ENCODE data around the gene SHKBP1.
"Not testable (repeated sequence)": the region's sequence is repeated elsewhere in the genome, so short reads cannot be mapped to it uniquely, and the experiment has no call there.

The SHKBP1 gene

DNA sequence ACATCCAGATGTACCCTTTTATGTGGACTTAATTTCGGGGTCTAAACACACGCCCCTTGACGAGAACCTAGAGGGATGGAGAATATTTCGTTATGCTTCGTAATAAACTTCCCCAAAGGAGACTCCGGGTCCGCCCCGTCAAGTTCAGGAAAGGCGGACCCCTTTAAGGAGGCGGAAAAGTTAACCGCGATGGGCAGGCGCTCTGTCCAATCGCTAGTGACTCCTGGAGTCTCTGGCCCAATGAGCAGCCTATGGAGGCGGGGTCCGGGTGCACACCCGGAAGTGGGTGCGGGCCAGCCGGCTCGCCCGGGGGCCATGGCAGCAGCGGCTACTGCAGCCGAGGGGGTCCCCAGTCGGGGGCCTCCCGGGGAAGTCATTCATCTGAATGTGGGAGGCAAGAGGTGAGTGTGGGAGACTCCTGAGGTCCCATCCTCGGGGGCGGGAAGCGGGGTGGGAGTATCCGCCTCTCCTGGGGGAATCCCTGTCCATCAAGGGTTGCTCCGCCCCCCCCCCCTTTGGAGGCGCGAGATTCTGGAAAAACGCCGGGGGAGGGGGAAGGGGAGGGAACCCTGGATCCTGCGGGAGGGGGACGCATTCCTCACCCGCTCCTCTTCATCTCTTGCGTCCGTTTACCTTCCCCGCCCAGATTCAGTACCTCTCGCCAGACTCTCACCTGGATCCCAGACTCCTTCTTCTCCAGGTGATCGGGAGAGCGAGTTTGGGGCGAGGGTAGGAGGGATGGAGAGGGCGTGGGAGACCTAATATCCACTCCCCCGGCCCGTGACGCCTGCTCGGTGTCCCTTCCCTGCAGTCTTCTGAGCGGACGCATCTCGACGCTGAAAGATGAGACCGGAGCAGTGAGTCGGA, at the start of gene SHKBP1:
Gene SHKBP1 (plus strand): TSS at position 289 of the 867 bp plus-strand sequence. CDS start 27 bp downstream, at position 316.
- FAIRE-seq (peak; percentile 91), DNase-seq (ENCODE audit: insufficient read length, low spot score) (peak; percentile 98)

GRCh38 chr19:40528078-40528477, 48.6 kb upstream of the SHKBP1 start:
- no peak for FAIRE-seq
- no peak for DNase-seq (ENCODE audit: insufficient read length, low spot score)

- no peak for FAIRE-seq
Measured at GRCh38 chr19:40528533-40529092, 48.1 kb upstream of the SHKBP1 start.

GRCh38 chr19:40529093-40529954, 47.3 kb upstream of the SHKBP1 start:
- DNase-seq (ENCODE audit: insufficient read length, low spot score) (peak; percentile 99), FAIRE-seq (peak; percentile 93)

More at GRCh38 chr19:40528533-40529092, 48.1 kb upstream of the SHKBP1 start:
- DNase-seq (ENCODE audit: insufficient read length, low spot score): no peak

- no peak for DNase-seq (ENCODE audit: insufficient read length, low spot score)
- FAIRE-seq: no peak
Measured at GRCh38 chr19:40530091-40530901, 46.4 kb upstream of the SHKBP1 start.

GRCh38 chr19:40533508-40533907, 43.2 kb upstream of the SHKBP1 start:
- no peak for DNase-seq (ENCODE audit: insufficient read length, low spot score)
- FAIRE-seq: no peak

GRCh38 chr19:40534148-40534547, 42.5 kb upstream of the SHKBP1 start:
- FAIRE-seq (no peak), DNase-seq (ENCODE audit: insufficient read length, low spot score) (no peak)

GRCh38 chr19:40539070-40539469, 37.6 kb upstream of the SHKBP1 start:
- FAIRE-seq (no peak), DNase-seq (ENCODE audit: insufficient read length, low spot score) (no peak)

GRCh38 chr19:40542202-40542859, 34.3 kb upstream of the SHKBP1 start:
- FAIRE-seq (no peak), DNase-seq (ENCODE audit: insufficient read length, low spot score) (no peak)

- FAIRE-seq (no peak), DNase-seq (ENCODE audit: insufficient read length, low spot score) (no peak)
Measured at GRCh38 chr19:40543029-40543597, 33.6 kb upstream of the SHKBP1 start.

DNA sequence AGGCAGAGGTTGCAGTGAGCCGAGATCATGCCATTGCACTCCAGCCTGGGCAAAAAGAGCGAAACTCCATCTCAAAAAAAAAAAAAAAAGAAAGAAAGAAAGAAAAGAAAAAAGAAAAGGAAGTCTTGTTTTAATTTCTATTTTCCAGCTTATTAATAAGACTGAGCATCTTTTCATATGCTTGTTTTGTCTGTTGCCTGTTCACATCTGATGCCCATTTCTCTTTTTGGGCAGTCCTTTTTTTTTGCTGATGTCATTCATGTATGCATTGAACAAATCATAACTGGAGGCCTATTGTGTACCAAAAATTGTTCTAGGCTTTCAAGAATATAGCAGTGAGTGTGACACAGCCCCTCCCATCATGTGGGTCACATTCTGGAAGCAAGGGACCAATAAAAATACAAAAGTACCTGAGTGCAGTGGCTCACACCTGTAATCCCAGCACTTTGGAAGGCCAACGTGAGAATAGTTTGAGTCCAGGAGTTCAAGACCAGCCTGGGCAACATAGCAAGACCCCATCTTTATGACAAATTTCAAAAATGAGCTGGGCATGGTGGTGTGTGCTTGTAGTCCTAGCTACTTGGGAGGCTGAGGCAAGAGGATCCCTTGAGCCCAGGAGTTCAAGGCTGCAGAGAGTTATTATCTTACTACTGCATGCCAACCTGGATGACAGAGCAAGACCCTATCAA, 30.4 kb upstream of the SHKBP1 start:
- not testable (repeated sequence) for DNase-seq (ENCODE audit: insufficient read length, low spot score); FAIRE-seq

GRCh38 chr19:40547190-40547589, 29.5 kb upstream of the SHKBP1 start:
- FAIRE-seq; DNase-seq (ENCODE audit: insufficient read length, low spot score): not testable (repeated sequence)

- FAIRE-seq (no peak), DNase-seq (ENCODE audit: insufficient read length, low spot score) (no peak)
Measured at GRCh38 chr19:40547836-40548235, 28.8 kb upstream of the SHKBP1 start.

- peak; percentile 74 for DNase-seq (ENCODE audit: insufficient read length, low spot score)
- no peak for FAIRE-seq
Measured at GRCh38 chr19:40549007-40549708, 27.5 kb upstream of the SHKBP1 start.

DNA sequence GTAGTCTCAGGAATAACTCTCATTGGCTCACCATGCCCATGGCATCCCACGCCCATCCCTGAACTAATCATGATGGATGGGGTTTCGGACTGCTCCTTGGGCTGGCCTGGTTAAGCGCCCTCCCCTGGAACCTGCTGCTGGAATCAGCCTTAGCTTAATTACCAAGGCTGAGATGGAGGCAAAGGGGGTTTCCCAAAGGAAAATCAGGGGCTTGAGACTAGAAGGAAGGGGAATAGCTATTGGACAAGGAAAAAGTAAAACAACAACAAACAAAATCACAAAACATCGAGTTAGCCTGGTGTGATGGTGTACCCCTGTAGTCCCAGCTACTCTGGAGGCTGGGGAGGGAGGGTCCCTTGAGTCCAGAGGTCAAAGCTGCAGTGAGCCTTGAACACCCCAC, 25.7 kb upstream of the SHKBP1 start:
- no peak for FAIRE-seq

GRCh38 chr19:40552848-40553247, 23.8 kb upstream of the SHKBP1 start:
- no peak for DNase-seq (ENCODE audit: insufficient read length, low spot score)

More for the DNA sequence above, 25.7 kb upstream of the SHKBP1 start:
- no peak for DNase-seq (ENCODE audit: insufficient read length, low spot score)

DNA sequence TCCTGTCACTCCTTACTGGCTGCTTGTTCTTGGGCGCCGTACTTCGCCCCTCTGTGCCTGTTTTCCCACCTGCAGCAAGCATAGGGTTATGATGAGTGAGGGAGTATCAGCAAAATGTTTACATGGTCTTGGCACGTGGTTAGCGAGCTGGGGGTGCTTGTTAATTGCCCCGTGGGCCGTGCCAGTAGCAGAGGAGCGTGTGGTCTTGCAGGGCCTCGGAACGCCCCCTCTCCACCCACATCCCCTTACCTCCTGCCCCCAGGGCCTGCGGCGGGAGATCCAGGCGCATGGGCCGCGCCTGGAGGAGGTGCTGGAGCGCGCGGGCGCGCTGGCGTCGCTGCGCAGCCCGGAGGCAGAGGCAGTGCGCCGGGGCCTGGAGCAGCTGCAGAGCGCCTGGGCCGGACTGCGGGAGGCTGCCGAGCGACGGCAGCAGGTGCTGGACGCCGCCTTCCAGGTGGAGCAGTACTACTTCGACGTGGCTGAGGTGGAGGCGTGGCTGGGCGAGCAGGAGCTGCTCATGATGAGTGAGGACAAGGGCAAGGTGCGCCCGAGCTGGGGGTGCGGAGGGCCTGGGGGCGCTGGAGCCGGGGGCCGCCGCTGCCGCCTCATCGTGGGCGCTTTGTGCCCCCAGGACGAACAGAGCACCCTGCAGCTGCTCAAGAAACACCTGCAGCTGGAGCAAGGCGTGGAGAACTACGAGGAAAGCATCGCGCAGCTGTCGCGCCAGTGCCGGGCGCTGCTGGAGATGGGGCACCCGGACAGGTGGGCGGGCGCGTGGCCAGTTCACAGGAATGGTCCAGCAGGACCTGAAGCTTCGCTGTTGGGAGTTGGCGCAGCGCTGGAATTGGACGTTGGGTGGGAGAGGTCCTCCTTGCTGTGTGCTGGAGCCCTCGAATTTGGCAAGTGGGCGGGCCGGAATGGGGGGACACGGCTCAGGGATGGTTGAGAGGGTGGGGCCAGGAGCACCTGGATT, 22.5 kb upstream of the SHKBP1 start:
- FAIRE-seq (no peak), DNase-seq (ENCODE audit: insufficient read length, low spot score) (no peak)

More at GRCh38 chr19:40552848-40553247, 23.8 kb upstream of the SHKBP1 start:
- no peak for FAIRE-seq

All from GM19239 (cell line).